ENCODE measurements around the gene GPR156.
A peak's percentile ranks its signal among the peaks of the same experiment; 100 is the strongest.
"Not testable (repeated sequence)": the region's sequence is repeated elsewhere in the genome, so short reads cannot be mapped to it uniquely, and the experiment has no call there.

Gene GPR156

GRCh38 chr3:120284747-120285507, at the start of gene GPR156:
Gene GPR156 (minus strand): TSS chr3:120285222. CDS start chr3:120244098, 41,124 bp downstream.
- H3K27me3 ChIP-seq (ENCODE audit: control insufficient read depth in 1 of 2, insufficient read depth in 2 of 2, low read length in 2 of 2), result no peaks in the 10 kb centered on the region
- no peak within 1 kb of the TSS for H3K27ac ChIP-seq (ENCODE audit: low read length)
- H3K36me3 ChIP-seq (ENCODE audit: control insufficient read depth in 2 of 2, insufficient read depth in 2 of 2, low read length in 2 of 2), result no peaks in the 10 kb centered on the region
- H3K4me3 ChIP-seq (ENCODE audit: low read length in 2 of 2), result peak within 1 kb of the TSS; percentile 55 to 76
- peaks cover 6% of the 10 kb centered on the region for H3K4me1 ChIP-seq (ENCODE audit: control insufficient read depth, insufficient read depth, low read length)
- peak within 1 kb of the TSS; percentile 29 to 60 for H3K9ac ChIP-seq (ENCODE audit: low read length in 2 of 2)
- H3K9me3 ChIP-seq (ENCODE audit: control insufficient read depth in 2 of 2, low read length in 2 of 2), result no peaks in the 10 kb centered on the region

- Histone ChIP-seq H3K9ac (ENCODE audit: low read length in 2 of 2) (no peak overlapping the region), H3K4me1 (ENCODE audit: control insufficient read depth, insufficient read depth, low read length) (no peaks in the 10 kb centered on the region), H3K27me3 (ENCODE audit: control insufficient read depth in 1 of 2, insufficient read depth in 2 of 2, low read length in 2 of 2) (no peaks in the 10 kb centered on the region), H3K9me3 (ENCODE audit: control insufficient read depth in 2 of 2, low read length in 2 of 2) (no peaks in the 10 kb centered on the region), H3K36me3 (ENCODE audit: control insufficient read depth in 2 of 2, insufficient read depth in 2 of 2, low read length in 2 of 2) (peaks cover 7 to 22% of the 10 kb centered on the region in 2 donors), H3K4me3 (ENCODE audit: low read length in 2 of 2) (no peak overlapping the region), H3K27ac (ENCODE audit: low read length) (no peak overlapping the region)
Measured at GRCh38 chr3:120332646-120333045, 47.6 kb upstream of the GPR156 start.

GRCh38 chr3:120331076-120331475, 46.1 kb upstream of the GPR156 start:
- Histone ChIP-seq H3K4me3 (ENCODE audit: low read length in 2 of 2) (no peak overlapping the region), H3K4me1 (ENCODE audit: control insufficient read depth, insufficient read depth, low read length) (no peaks in the 10 kb centered on the region), H3K9me3 (ENCODE audit: control insufficient read depth in 2 of 2, low read length in 2 of 2) (no peaks in the 10 kb centered on the region), H3K9ac (ENCODE audit: low read length in 2 of 2) (no peak overlapping the region), H3K36me3 (ENCODE audit: control insufficient read depth in 2 of 2, insufficient read depth in 2 of 2, low read length in 2 of 2) (peaks cover 7 to 22% of the 10 kb centered on the region in 2 donors), H3K27ac (ENCODE audit: low read length) (no peak overlapping the region), H3K27me3 (ENCODE audit: control insufficient read depth in 1 of 2, insufficient read depth in 2 of 2, low read length in 2 of 2) (no peaks in the 10 kb centered on the region)

- Histone ChIP-seq H3K4me3 (ENCODE audit: low read length in 2 of 2) (no peak overlapping the region), H3K4me1 (ENCODE audit: control insufficient read depth, insufficient read depth, low read length) (no peaks in the 10 kb centered on the region), H3K36me3 (ENCODE audit: control insufficient read depth in 2 of 2, insufficient read depth in 2 of 2, low read length in 2 of 2) (peaks cover 5 to 19% of the 10 kb centered on the region in 2 donors), H3K27me3 (ENCODE audit: control insufficient read depth in 1 of 2, insufficient read depth in 2 of 2, low read length in 2 of 2) (no peaks in the 10 kb centered on the region), H3K27ac (ENCODE audit: low read length) (no peak overlapping the region), H3K9ac (ENCODE audit: low read length in 2 of 2) (no peak overlapping the region), H3K9me3 (ENCODE audit: control insufficient read depth in 2 of 2, low read length in 2 of 2) (no peaks in the 10 kb centered on the region)
Measured at GRCh38 chr3:120326784-120327183, 41.8 kb upstream of the GPR156 start.

DNA sequence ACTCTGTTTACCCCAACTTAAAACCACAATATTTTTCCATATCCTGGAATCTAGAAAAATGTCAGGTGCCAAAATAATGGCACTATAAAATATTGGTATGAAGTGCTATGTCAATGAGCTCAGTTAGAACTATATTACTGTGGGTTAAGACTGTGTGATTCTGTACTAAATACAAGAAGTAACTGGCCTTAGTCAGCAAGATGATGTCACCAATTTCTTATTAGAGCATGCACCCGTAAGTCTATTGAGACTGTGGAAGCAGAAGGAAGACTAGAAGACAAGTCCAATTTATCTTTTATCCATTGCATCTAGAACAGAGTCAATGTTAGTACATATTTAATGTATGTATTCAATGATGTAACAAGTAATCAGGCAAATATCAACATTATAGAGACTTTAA, 39.2 kb upstream of the GPR156 start:
- Histone ChIP-seq H3K36me3 (ENCODE audit: control insufficient read depth in 2 of 2, insufficient read depth in 2 of 2, low read length in 2 of 2) (peaks cover 0 to 4% of the 10 kb centered on the region in 2 donors), H3K4me1 (ENCODE audit: control insufficient read depth, insufficient read depth, low read length) (no peaks in the 10 kb centered on the region), H3K9ac (ENCODE audit: low read length in 2 of 2) (no peak overlapping the region), H3K27ac (ENCODE audit: low read length) (no peak overlapping the region), H3K9me3 (ENCODE audit: control insufficient read depth in 2 of 2, low read length in 2 of 2) (no peaks in the 10 kb centered on the region), H3K27me3 (ENCODE audit: control insufficient read depth in 1 of 2, insufficient read depth in 2 of 2, low read length in 2 of 2) (no peaks in the 10 kb centered on the region), H3K4me3 (ENCODE audit: low read length in 2 of 2) (no peak overlapping the region)

- not testable (repeated sequence) for H3K4me1 ChIP-seq (ENCODE audit: control insufficient read depth, insufficient read depth, low read length); H3K36me3 ChIP-seq (ENCODE audit: control insufficient read depth in 2 of 2, insufficient read depth in 2 of 2, low read length in 2 of 2); H3K9ac ChIP-seq (ENCODE audit: low read length in 2 of 2); H3K9me3 ChIP-seq (ENCODE audit: control insufficient read depth in 2 of 2, low read length in 2 of 2); H3K27me3 ChIP-seq (ENCODE audit: control insufficient read depth in 1 of 2, insufficient read depth in 2 of 2, low read length in 2 of 2); H3K4me3 ChIP-seq (ENCODE audit: low read length in 2 of 2); H3K27ac ChIP-seq (ENCODE audit: low read length)
Measured at GRCh38 chr3:120323761-120324160, 38.7 kb upstream of the GPR156 start.

DNA sequence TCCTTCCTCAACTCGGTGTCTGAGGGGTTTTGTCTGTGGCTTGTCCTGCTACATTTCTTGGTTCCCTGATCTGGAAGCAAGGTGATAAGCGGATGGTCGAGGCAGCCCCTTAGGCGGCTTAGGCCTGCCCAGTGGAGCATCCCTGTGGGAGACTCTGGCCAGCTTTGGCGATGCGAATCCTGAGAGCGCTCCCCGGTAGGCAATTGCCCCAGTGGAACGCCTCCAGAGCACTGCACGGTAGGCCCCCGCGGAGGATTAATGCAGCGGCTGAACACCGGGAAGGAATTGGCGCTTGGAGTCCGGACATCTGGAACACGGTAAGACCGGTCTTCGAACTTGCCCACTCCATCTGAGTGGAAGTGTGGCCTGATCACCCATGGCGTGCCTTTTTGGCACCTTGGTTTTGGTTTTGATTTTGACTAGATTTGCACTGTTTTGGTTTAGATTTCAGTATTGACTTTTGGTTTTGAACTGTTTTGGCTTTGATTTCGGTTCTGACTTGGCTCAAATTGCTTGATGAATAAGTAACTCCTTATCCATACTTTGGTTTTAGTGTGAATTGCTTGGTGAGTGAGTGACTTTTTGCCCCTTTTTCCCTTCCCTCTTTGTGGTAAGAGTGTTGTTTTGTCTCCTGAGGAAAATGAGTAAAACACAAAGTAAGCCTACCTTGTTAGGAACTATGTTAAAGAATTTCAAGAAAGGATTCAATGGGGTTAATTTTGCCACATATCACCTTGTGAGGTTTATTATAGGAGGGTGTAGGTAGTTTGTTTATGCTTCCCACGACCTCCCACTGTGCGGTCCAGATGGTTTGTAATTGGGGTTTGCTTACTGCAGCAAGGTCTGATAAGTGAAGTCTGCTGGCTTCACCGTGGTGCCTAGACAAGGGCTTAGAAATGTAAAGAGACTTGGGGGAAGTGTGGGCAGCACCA, 27.1 kb upstream of the GPR156 start:
- H3K27ac ChIP-seq (ENCODE audit: low read length), result no peak overlapping the region
- no peak overlapping the region for H3K4me3 ChIP-seq (ENCODE audit: low read length in 2 of 2)
- H3K9ac ChIP-seq (ENCODE audit: low read length in 2 of 2), result no peak overlapping the region
- no peaks in the 10 kb centered on the region for H3K36me3 ChIP-seq (ENCODE audit: control insufficient read depth in 2 of 2, insufficient read depth in 2 of 2, low read length in 2 of 2)
- H3K27me3 ChIP-seq (ENCODE audit: control insufficient read depth in 1 of 2, insufficient read depth in 2 of 2, low read length in 2 of 2), result peaks cover 0 to 3% of the 10 kb centered on the region in 2 donors
- no peaks in the 10 kb centered on the region for H3K4me1 ChIP-seq (ENCODE audit: control insufficient read depth, insufficient read depth, low read length)
- no peaks in the 10 kb centered on the region for H3K9me3 ChIP-seq (ENCODE audit: control insufficient read depth in 2 of 2, low read length in 2 of 2)

GRCh38 chr3:120306519-120307455, 21.8 kb upstream of the GPR156 start:
- Histone ChIP-seq H3K4me3 (ENCODE audit: low read length in 2 of 2) (no peak overlapping the region), H3K27ac (ENCODE audit: low read length) (no peak overlapping the region), H3K27me3 (ENCODE audit: control insufficient read depth in 1 of 2, insufficient read depth in 2 of 2, low read length in 2 of 2) (peaks cover 0 to 3% of the 10 kb centered on the region in 2 donors), H3K36me3 (ENCODE audit: control insufficient read depth in 2 of 2, insufficient read depth in 2 of 2, low read length in 2 of 2) (no peaks in the 10 kb centered on the region), H3K9ac (ENCODE audit: low read length in 2 of 2) (no peak overlapping the region), H3K4me1 (ENCODE audit: control insufficient read depth, insufficient read depth, low read length) (no peaks in the 10 kb centered on the region), H3K9me3 (ENCODE audit: control insufficient read depth in 2 of 2, low read length in 2 of 2) (no peaks in the 10 kb centered on the region)

GRCh38 chr3:120304616-120305015, 19.6 kb upstream of the GPR156 start:
- H3K27ac ChIP-seq (ENCODE audit: low read length), result no peak overlapping the region

GRCh38 chr3:120302361-120302760, 17.3 kb upstream of the GPR156 start:
- Histone ChIP-seq H3K9ac (ENCODE audit: low read length in 2 of 2) (no peak overlapping the region), H3K27me3 (ENCODE audit: control insufficient read depth in 1 of 2, insufficient read depth in 2 of 2, low read length in 2 of 2) (no peaks in the 10 kb centered on the region), H3K4me3 (ENCODE audit: low read length in 2 of 2) (no peak overlapping the region), H3K9me3 (ENCODE audit: control insufficient read depth in 2 of 2, low read length in 2 of 2) (no peaks in the 10 kb centered on the region), H3K36me3 (ENCODE audit: control insufficient read depth in 2 of 2, insufficient read depth in 2 of 2, low read length in 2 of 2) (no peaks in the 10 kb centered on the region), H3K27ac (ENCODE audit: low read length) (no peak overlapping the region), H3K4me1 (ENCODE audit: control insufficient read depth, insufficient read depth, low read length) (no peaks in the 10 kb centered on the region)

More at GRCh38 chr3:120304616-120305015, 19.6 kb upstream of the GPR156 start:
- Histone ChIP-seq H3K36me3 (ENCODE audit: control insufficient read depth in 2 of 2, insufficient read depth in 2 of 2, low read length in 2 of 2) (no peaks in the 10 kb centered on the region), H3K4me1 (ENCODE audit: control insufficient read depth, insufficient read depth, low read length) (no peaks in the 10 kb centered on the region), H3K27me3 (ENCODE audit: control insufficient read depth in 1 of 2, insufficient read depth in 2 of 2, low read length in 2 of 2) (peaks cover 0 to 3% of the 10 kb centered on the region in 2 donors), H3K9me3 (ENCODE audit: control insufficient read depth in 2 of 2, low read length in 2 of 2) (no peaks in the 10 kb centered on the region), H3K9ac (ENCODE audit: low read length in 2 of 2) (no peak overlapping the region), H3K4me3 (ENCODE audit: low read length in 2 of 2) (no peak overlapping the region)
